HG02943 (cell line): ENCODE measurements around the gene TOX2.

ENCODE experiments used
- ATAC-seq: cut with Tn5 transposase; IDR thresholded peaks from one replicate; pipeline ENCODE4 v1.9.1; 2021; ENCODE audit warnings: mild to moderate bottlenecking, low read depth, moderate library complexity; ENCODE audit not compliant: unreplicated experiment

Gene TOX2

GRCh38 chr20:43938932-43939761 is 24.5 kb downstream of the TOX2 start:
- ATAC-seq, result no peak

GRCh38 chr20:43939762-43940121 is 25.1 kb downstream of the TOX2 start:
- no peak for ATAC-seq

GRCh38 chr20:43940518-43941225 is 26.0 kb downstream of the TOX2 start:
- no peak for ATAC-seq

GRCh38 chr20:43941476-43942200 is 27.0 kb downstream of the TOX2 start:
- ATAC-seq, result no peak

GRCh38 chr20:43942201-43942590 is 27.5 kb downstream of the TOX2 start:
- no peak for ATAC-seq

GRCh38 chr20:43942667-43943285 is 28.1 kb downstream of the TOX2 start:
- no peak for ATAC-seq

- ATAC-seq, result no peak
Observed at GRCh38 chr20:43943725-43944124, 29.1 kb downstream of the TOX2 start.

- no peak for ATAC-seq
Observed at GRCh38 chr20:43944653-43945235, 30.1 kb downstream of the TOX2 start.

GRCh38 chr20:43945391-43946205 is 30.9 kb downstream of the TOX2 start:
- ATAC-seq, result no peak

GRCh38 chr20:43946206-43946491 is 31.5 kb downstream of the TOX2 start:
- ATAC-seq, result no peak

- no peak for ATAC-seq
Observed at GRCh38 chr20:43946659-43947315, 32.1 kb downstream of the TOX2 start.

- ATAC-seq, result no peak
Observed at GRCh38 chr20:43947316-43947710, 32.7 kb downstream of the TOX2 start.

- ATAC-seq, result no peak
Observed at GRCh38 chr20:43948455-43948854, 33.8 kb downstream of the TOX2 start.

GRCh38 chr20:43949248-43949647 is 34.6 kb downstream of the TOX2 start:
- ATAC-seq, result no peak

- ATAC-seq, result no peak
Observed at GRCh38 chr20:43949741-43950618, 35.3 kb downstream of the TOX2 start.

- no peak for ATAC-seq
Observed at GRCh38 chr20:43953919-43954592, 39.4 kb downstream of the TOX2 start.

GRCh38 chr20:43954704-43955061 is 40.0 kb downstream of the TOX2 start:
- no peak for ATAC-seq
